HG03039 (cell line): Measurements from ENCODE around the gene EEF1E1.

ENCODE experiments used
- ATAC-seq: cut with Tn5 transposase; IDR thresholded peaks from one replicate; pipeline ENCODE4 v1.9.1; 2021; ENCODE audit warnings: mild to moderate bottlenecking, moderate library complexity; ENCODE audit not compliant: unreplicated experiment

The EEF1E1 gene

GRCh38 chr6:8088886-8089285, 13.5 kb downstream of the EEF1E1 start:
- no peak for ATAC-seq

- ATAC-seq, result no peak
These were observed 14.2 kb downstream of the EEF1E1 start for GRCh38 chr6:8087870-8088754.

GRCh38 chr6:8086755-8087306, 15.5 kb downstream of the EEF1E1 start:
- no peak for ATAC-seq

GRCh38 chr6:8085053-8085511, 17.3 kb downstream of the EEF1E1 start:
- ATAC-seq, result no peak

GRCh38 chr6:8084586-8084985, 17.8 kb downstream of the EEF1E1 start:
- ATAC-seq, result no peak

- no peak for ATAC-seq
These were observed 19.1 kb downstream of the EEF1E1 start for GRCh38 chr6:8082954-8083858.

GRCh38 chr6:8082572-8082953, 19.8 kb downstream of the EEF1E1 start:
- no peak for ATAC-seq

- ATAC-seq, result no peak
These were observed 21.8 kb downstream of the EEF1E1 start for GRCh38 chr6:8080362-8081151.

GRCh38 chr6:8079126-8079525, 23.2 kb downstream of the EEF1E1 start:
- no peak for ATAC-seq

GRCh38 chr6:8077991-8078390, 24.4 kb downstream of the EEF1E1 start:
- ATAC-seq, result no peak

- ATAC-seq, result no peak
These were observed 26.6 kb downstream of the EEF1E1 start for GRCh38 chr6:8075704-8076103.

- ATAC-seq, result no peak
These were observed 27.2 kb downstream of the EEF1E1 start for GRCh38 chr6:8075185-8075584.

GRCh38 chr6:8074213-8074612, 28.1 kb downstream of the EEF1E1 start:
- ATAC-seq, result no peak

- no peak for ATAC-seq
These were observed 28.6 kb downstream of the EEF1E1 start for GRCh38 chr6:8073758-8074157.

- no peak for ATAC-seq
These were observed 31.6 kb downstream of the EEF1E1 start for GRCh38 chr6:8070718-8071117.

- no peak for ATAC-seq
These were observed 32.6 kb downstream of the EEF1E1 start for GRCh38 chr6:8069631-8070284.

GRCh38 chr6:8069151-8069550, 33.2 kb downstream of the EEF1E1 start:
- ATAC-seq, result no peak

GRCh38 chr6:8066108-8066507, 36.2 kb downstream of the EEF1E1 start:
- no peak for ATAC-seq

GRCh38 chr6:8065519-8065911, 36.8 kb downstream of the EEF1E1 start:
- peak; percentile 60 for ATAC-seq
